Activated CD8-positive, alpha-beta memory T cell treated with anti-CD3 and anti-CD28 coated beads, Interleukin-2, amount 50 U/mL, for 4 hours (primary cell): ENCODE measurements around the gene PTH1R.
A peak's percentile ranks its signal among the peaks of the same experiment; 100 is the strongest.

Experiments
- DNase-seq: peaks from one replicate; pipeline ENCODE4 v3.0.0-alpha.2; 2020

The PTH1R gene

DNA sequence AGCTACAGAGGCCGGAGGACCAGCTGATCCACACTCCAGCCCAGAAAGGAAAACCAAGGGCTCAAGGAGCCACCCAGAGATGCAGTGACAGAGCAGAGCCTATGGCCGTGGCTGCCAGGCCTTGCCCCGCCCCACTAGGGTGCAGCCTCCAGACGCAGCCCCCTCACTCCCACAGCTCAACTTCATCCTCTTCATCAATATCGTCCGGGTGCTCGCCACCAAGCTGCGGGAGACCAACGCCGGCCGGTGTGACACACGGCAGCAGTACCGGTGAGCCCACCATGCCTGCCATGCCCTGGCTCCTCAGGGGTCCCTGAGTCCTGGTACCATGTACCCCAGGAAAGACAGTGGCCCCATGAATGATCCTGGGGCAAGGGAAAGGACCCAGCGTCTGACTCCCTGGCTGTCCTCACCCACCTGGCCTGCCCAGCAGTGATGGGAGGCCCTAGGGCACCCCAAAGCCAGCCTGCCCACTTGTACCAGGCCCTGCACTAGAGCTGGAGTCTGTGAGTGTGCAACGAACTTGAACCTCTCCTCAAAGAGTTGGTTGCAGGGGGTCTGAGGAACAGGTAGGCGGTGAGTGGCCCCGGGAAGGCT, 24.2 kb downstream of the PTH1R start:
- DNase-seq = no peak

DNA sequence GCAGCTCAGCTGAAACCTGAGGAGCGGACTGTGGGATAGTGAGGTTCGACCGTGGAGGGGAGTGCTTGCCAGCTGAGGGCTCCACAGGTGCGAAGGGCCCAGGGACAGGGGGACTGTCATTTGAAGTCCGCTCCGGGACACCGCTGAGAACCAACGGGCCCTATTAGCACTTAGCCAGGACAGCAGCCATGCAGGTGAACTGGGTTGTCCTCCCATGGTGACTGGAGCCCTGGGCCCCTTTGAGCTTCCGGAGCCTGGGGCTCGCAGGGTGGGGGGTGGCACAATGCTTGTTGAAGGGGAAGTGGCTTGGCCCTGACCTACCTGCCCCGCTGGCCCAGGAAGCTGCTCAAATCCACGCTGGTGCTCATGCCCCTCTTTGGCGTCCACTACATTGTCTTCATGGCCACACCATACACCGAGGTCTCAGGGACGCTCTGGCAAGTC, 24.7 kb downstream of the PTH1R start:
- no peak for DNase-seq

- DNase-seq = no peak
These were observed 26.1 kb downstream of the PTH1R start for GRCh38 chr3:46903341-46904302.

- DNase-seq = no peak
These were observed 27.0 kb downstream of the PTH1R start for GRCh38 chr3:46904303-46905212.

DNA sequence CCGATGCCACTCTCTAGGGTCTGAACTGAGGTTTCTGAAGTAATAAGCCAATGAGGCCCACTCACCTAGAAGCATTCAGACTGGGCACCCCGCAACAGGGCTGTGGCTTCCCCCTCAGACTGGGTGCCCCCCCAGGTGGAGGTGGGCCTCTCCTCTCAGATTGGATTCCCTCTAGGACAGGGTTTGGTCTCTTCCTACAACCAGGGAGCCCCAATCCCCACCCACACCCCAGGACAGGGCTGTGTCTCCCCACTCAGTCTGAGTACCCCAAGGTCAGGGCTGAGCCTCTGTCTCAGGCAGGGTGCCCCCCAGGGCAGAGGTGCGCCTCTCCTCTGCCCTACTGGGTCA, 27.7 kb downstream of the PTH1R start:
- no peak for DNase-seq

DNA sequence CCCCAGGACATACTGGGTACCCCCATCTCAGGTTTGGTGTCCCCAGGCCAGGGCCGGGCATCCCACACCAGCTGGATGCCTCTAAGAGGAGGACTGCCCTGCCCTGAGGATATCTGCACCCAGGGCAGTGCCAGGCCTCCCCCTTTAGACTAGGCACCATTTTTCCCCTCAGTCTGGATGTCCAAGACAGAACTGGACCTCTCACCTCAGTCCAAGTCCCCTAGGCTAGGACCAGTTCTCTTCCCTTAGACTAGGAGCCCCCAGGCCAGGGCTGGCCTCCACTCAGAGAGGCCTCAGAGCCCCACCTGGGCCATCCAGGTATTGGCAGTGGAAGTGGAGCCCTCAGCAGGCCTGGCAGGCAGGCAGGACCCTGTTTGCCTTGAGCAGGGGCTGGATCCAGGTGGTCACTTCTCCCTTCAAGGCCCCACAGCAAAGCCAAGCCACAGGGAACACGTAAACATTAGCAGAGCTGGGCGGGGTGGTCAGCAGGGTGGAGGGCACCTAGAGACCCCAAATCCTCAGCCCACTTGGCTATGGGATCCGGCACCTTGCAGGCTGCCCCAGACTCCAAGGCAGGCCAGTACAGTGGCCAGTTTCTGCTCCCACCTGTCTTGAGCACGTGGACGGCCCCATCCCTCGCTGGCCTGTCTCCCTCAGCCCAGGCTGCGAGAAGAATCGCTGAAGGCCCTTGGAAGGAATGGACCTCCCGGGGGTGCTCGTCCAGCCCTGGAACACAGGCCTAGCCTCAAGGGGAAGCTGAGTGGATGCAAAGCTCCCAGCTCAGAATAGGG, 28.3 kb downstream of the PTH1R start:
- DNase-seq = no peak

- no peak for DNase-seq
These were observed 29.0 kb downstream of the PTH1R start for GRCh38 chr3:46906471-46907058.

DNA sequence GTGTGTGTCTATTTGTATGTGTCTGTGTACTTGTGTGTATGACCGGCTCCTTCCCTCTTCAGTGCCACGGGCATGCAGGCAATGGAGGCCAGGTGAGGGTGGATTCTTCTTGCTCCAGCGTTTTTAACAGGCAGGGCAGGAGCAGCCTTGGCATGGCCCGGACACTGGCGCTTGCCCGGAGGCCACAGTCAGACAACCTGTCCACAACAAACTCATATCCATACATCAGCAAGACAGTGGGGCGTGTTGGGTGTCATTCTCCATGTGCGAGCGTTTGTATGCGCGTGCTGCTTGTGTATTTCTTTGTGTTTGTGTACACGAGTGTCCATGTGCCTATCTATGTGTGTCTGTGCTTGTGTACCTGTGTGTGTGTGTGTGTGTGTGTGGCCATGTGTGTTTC, 29.8 kb downstream of the PTH1R start:
- DNase-seq = no peak

DNA sequence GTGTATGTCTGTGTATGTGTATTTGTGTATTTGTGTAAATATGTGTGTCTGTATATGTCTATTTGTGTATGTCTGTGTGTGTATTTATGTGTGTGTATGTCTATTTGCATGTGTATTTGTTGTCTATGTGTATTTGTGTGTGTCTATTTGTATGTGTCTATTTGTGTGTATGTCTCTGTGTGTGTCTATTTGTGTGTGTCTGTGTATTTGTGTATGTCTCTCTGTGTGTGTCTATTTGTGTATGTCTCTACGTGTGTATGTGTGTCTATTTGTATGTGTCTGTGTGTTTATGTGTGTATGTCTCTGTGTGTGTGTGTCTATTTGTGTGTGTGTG, 30.4 kb downstream of the PTH1R start:
- no peak for DNase-seq

GRCh38 chr3:46908294-46908985, 30.9 kb downstream of the PTH1R start:
- no peak for DNase-seq

DNA sequence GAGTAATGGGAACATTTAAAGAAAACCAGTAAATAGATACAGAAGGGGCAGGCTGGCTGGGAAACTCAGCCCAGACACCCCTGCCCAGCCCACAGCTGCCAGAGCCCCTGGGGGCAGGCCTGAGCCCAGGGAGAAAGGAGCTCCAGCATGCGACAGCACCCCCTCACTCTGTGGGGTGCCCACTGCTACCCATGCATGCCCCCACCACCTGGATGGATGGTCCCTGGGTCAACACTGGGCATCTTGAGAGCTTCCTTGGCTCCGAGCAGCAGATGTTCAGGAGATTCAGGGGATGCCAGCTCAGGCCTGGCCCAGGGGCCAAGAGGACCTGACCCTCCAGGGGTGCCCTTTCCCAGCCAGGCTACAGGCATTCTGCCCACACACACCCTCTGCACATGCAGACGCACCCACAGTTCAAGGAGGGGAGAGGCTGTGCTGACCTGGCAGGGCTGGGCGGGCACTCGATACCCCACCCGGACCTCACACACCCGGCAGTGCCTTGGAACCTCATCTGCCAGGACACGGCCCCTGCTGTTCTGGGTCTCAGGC, 31.5 kb downstream of the PTH1R start:
- peak; percentile 7 for DNase-seq

DNA sequence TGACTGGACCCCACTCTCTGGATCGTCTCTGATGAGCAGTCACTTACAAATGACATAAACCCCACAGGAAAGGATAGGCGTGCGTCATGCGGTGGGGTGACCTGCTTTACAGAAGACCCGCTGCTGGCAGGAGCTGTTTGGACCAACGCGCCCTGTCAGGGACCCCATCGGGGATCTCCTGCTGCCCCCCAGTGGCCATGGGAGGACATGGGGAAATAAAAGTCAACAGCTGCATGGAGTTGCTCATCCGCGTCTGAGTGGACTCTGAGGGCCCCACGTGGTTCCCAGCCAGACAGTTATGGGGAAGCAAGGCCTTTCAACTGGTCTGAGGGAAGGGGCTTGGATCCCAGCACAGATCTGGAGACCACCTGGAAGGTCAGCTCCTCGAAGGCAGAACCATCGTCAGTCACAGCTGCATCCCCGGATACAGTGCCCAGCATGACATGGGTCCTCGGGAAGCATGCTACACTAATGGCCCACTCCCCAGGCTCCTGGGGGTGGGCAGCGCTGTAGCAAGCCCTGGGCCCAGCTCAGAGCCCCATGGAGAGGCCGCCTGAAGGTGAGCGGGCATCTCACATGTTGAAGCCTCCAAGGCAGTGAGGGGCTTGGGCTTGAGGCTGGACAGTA, 32.1 kb downstream of the PTH1R start:
- peak; percentile 83 for DNase-seq

- DNase-seq = peak; percentile 10
These were observed 32.7 kb downstream of the PTH1R start for GRCh38 chr3:46910166-46910760.

GRCh38 chr3:46910914-46911313, 33.4 kb downstream of the PTH1R start:
- DNase-seq = peak; percentile 9

DNA sequence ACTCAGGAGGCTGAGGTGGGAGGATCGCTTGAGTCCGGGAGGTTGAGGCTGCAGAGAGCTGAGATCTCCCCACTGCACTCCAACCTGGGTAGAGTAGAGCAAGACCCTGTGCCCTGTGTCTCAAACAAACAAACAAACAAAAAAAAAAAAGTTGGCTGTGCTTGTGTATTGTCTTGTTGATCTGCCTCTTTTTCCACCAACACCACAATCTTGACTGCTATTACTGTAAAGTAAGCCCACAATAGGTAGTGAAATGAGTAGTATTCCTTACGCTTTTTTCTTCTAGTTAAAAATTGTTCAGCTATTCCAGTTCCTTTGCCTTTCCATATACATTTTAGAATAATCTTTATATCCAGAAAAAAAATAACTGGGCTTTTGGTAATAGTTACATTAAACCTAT, 35.5 kb downstream of the PTH1R start:
- DNase-seq = no peak

DNA sequence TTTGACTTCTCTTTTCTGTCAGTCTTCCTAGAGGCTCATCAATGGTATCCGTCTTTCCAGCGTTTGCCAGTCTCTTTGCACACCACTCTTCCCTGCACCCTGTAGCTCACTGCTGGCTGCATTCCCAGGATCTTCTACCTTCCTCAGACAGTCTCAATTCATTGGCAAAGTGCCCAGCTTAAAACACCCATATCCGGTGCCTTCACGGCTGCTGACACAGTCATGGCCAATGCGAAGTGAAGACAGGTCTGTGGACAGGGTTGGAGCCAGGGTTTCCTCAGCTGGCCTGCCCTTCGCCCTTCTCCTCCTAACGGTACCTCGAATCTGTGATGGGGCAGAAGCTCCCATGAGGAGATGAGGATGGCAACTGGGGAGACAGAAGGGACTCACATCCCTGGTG, 36.1 kb downstream of the PTH1R start:
- no peak for DNase-seq

- DNase-seq = no peak
These were observed 37.3 kb downstream of the PTH1R start for GRCh38 chr3:46914849-46915248.

GRCh38 chr3:46915297-46915822, 37.8 kb downstream of the PTH1R start:
- DNase-seq = no peak

DNA sequence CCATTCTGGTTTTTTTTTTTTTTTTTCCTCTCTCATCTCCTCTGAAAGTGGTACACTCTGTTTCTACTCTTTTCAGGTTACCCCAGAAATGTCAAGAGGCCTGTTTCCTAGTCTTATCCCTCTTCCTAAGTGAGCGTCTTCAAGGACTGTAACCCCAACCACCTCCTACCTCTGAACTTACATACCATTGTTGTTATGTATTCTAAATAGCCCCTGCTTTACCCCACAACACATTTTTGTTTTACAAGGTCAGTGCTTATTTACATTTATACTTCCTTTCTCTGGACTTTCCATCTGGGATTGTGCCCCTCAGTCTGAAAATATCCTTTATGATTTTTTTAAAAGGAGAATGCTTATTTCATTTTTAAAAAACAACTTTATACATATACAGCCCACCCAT, 38.8 kb downstream of the PTH1R start:
- no peak for DNase-seq

DNA sequence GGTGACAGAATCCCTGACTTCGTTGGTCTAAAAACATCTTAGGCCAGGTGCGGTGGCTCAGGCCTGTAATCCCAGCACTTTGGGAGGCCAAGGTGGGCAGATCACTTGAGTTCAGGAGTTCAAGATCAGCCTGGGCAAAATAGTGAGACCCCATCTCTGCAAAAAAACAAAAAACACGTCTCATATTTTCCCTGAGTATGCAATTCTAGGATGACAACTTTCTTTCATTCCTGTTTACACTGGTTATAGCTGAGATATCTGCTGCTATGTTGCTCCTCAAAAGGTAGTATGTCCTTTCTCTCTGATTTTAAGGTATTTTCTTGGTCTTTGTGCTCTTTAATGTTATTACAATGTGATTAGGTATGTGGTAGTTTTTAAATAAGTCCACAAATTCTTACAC, 39.3 kb downstream of the PTH1R start:
- DNase-seq = no peak
